Right lobe of liver (tissue), 4 donors: ENCODE data around the gene NXPH2.

ENCODE experiments used
- POLR2A ChIP-seq: fragments of 450-650 bp; IDR thresholded peaks from one replicate; pipeline ENCODE4 v1.6.1; 2017; ENCODE audit warnings: antibody characterized with exemption, mild to moderate bottlenecking
- TF ChIP-seq, protein P1 (sequence below), 4 donors: fragments of 200-600 bp in 3 of 4; fragments of 450-650 bp in 1 of 4; IDR thresholded peaks; one replicate each; pipeline versions ENCODE4 v1.5.1 to v1.8.0; 2016 to 2022; ENCODE audit warnings: antibody characterized with exemption in 4 of 4, mild to moderate bottlenecking in 2 of 4
- donor health status: DM: no; HTN: no; CAD: no.
- donor health status: DM: no; HTN: no; CAD: no.
- donor health status: DM: no; HTN: yes; CAD: no.

DNA sequence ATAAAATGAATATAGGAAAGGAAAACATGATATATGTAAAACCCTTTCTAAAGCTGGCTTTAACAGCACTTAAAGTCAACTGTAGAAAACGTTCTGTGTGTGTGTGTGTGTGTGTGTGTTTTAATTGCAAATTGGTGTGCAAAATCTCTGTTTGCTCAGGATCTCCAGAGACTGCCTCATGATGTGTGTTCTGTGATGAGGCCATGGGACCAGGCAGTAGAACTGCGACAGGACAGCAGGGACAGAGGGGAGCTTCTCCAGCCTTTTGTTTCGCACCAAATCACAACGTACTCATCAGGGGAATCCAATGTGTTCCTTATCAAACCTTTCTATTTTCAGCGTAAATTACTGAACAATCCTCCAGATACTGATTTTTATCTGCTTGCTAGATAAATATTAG, 66.7 kb downstream of the NXPH2 start:
- TF ChIP-seq, protein P1, sequence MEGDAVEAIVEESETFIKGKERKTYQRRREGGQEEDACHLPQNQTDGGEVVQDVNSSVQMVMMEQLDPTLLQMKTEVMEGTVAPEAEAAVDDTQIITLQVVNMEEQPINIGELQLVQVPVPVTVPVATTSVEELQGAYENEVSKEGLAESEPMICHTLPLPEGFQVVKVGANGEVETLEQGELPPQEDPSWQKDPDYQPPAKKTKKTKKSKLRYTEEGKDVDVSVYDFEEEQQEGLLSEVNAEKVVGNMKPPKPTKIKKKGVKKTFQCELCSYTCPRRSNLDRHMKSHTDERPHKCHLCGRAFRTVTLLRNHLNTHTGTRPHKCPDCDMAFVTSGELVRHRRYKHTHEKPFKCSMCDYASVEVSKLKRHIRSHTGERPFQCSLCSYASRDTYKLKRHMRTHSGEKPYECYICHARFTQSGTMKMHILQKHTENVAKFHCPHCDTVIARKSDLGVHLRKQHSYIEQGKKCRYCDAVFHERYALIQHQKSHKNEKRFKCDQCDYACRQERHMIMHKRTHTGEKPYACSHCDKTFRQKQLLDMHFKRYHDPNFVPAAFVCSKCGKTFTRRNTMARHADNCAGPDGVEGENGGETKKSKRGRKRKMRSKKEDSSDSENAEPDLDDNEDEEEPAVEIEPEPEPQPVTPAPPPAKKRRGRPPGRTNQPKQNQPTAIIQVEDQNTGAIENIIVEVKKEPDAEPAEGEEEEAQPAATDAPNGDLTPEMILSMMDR (IDR thresholded peaks at IDR 0.05): no peak
- TF ChIP-seq POLR2A: no peak
